ENCODE results near the gene DHRSX. TPM values are rescaled to one million over a fixed set of nuclear protein-coding genes. Genes with fewer than 3 reads are reported as not detected.

Gene DHRSX
- total RNA-seq, 1 donor from 2014 or later: 30.4 TPM

DNA sequence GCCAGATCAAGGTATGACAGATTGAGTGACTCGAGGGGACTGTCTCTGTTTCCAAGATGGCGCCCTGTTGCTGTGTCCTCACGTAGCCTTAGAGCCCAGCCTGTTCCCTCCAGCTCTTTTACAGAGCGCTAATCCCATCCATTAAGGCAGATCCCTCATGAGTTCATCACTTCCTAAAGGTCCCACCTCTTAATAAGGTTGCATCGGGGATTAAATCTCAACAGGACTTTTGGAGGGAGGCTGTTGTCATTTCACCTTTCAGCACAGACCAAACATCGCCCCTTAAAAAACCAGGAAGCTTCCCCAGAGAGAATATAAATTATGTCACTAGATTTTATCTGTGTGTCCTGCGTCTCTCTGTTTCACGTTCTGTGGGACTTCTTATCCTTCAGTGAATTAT, 32.6 kb upstream of the DHRSX start:
- Mint-ChIP-seq H3K9me3 (ENCODE audit: unreplicated experiment) (no peaks in the 10 kb centered on the region), H3K27ac (ENCODE audit: unreplicated experiment) (no peak overlapping the region), H3K27me3 (ENCODE audit: low read depth, unreplicated experiment) (no peaks in the 10 kb centered on the region), H3K4me3 (ENCODE audit: unreplicated experiment) (no peak overlapping the region), H3K36me3 (ENCODE audit: low read depth, unreplicated experiment) (no peaks in the 10 kb centered on the region), H3K4me1 (ENCODE audit: low read depth, unreplicated experiment) (peaks cover 6% of the 10 kb centered on the region)
- TF ChIP-seq, protein P1, sequence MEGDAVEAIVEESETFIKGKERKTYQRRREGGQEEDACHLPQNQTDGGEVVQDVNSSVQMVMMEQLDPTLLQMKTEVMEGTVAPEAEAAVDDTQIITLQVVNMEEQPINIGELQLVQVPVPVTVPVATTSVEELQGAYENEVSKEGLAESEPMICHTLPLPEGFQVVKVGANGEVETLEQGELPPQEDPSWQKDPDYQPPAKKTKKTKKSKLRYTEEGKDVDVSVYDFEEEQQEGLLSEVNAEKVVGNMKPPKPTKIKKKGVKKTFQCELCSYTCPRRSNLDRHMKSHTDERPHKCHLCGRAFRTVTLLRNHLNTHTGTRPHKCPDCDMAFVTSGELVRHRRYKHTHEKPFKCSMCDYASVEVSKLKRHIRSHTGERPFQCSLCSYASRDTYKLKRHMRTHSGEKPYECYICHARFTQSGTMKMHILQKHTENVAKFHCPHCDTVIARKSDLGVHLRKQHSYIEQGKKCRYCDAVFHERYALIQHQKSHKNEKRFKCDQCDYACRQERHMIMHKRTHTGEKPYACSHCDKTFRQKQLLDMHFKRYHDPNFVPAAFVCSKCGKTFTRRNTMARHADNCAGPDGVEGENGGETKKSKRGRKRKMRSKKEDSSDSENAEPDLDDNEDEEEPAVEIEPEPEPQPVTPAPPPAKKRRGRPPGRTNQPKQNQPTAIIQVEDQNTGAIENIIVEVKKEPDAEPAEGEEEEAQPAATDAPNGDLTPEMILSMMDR (IDR thresholded peaks at IDR 0.05; ENCODE audit: insufficient read depth, low read depth, low read length): no peak
- TF ChIP-seq EZH2 (IDR thresholded peaks at IDR 0.05; ENCODE audit: insufficient read depth, low read length): no peak
- Histone ChIP-seq H3K9ac (ENCODE audit: low read length) (no peak overlapping the region), H3K4me2 (ENCODE audit: low read length) (no peak overlapping the region), H3K36me3 (ENCODE audit: insufficient read depth, low read length) (no peaks in the 10 kb centered on the region), H3K27ac (ENCODE audit: low read depth, low read length) (no peak overlapping the region), H3K4me3 (ENCODE audit: insufficient read depth, low read depth, low read length) (no peak overlapping the region), H3K9me3 (ENCODE audit: insufficient read depth, low read depth, low read length) (no peaks in the 10 kb centered on the region), H2AFZ (ENCODE audit: low read depth, low read length) (no peak overlapping the region), H3K79me2 (ENCODE audit: insufficient read depth, low read length) (no peaks in the 10 kb centered on the region), H3K27me3 (ENCODE audit: insufficient read depth, low read length) (peaks cover 8% of the 10 kb centered on the region), H3K4me1 (ENCODE audit: insufficient read depth, low read length) (no peaks in the 10 kb centered on the region), H4K20me1 (ENCODE audit: insufficient read depth, low read length) (no peaks in the 10 kb centered on the region)
- DNase-seq (ENCODE audit: low read depth) (no peak), FAIRE-seq (no peak)

DNA sequence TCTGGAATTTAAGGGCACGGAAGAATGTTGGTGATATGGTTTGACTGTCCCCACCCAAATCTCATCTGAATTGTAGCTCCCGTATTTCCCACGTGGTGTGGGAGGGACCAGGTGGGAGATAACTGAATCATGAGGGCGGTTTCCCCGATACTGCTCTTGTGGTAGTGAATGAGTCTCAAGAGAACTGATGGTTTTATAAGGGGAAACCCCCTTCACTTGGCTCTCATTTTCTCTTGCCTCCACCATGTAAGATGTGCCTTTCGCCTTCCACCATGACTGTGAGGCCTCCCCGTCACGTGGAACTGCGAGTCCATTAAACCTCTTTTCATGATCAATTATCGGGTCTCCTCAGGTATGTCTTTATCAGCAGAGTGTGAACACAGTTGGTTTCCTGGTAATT, 25.6 kb upstream of the DHRSX start:
- Histone ChIP-seq H3K9ac (ENCODE audit: low read length) (no peak overlapping the region), H3K4me3 (ENCODE audit: insufficient read depth, low read depth, low read length) (no peak overlapping the region), H3K27ac (ENCODE audit: low read depth, low read length) (no peak overlapping the region), H3K79me2 (ENCODE audit: insufficient read depth, low read length) (no peaks in the 10 kb centered on the region), H3K27me3 (ENCODE audit: insufficient read depth, low read length) (peaks cover 4% of the 10 kb centered on the region), H3K36me3 (ENCODE audit: insufficient read depth, low read length) (no peaks in the 10 kb centered on the region), H3K9me3 (ENCODE audit: insufficient read depth, low read depth, low read length) (no peaks in the 10 kb centered on the region), H3K4me2 (ENCODE audit: low read length) (no peak overlapping the region), H2AFZ (ENCODE audit: low read depth, low read length) (no peak overlapping the region), H4K20me1 (ENCODE audit: insufficient read depth, low read length) (no peaks in the 10 kb centered on the region), H3K4me1 (ENCODE audit: insufficient read depth, low read length) (no peaks in the 10 kb centered on the region)
- Mint-ChIP-seq H3K27me3 (ENCODE audit: low read depth, unreplicated experiment) (peaks cover 2% of the 10 kb centered on the region), H3K4me1 (ENCODE audit: low read depth, unreplicated experiment) (no peaks in the 10 kb centered on the region), H3K9me3 (ENCODE audit: unreplicated experiment) (no peaks in the 10 kb centered on the region), H3K36me3 (ENCODE audit: low read depth, unreplicated experiment) (no peaks in the 10 kb centered on the region), H3K4me3 (ENCODE audit: unreplicated experiment) (no peak overlapping the region), H3K27ac (ENCODE audit: unreplicated experiment) (no peak overlapping the region)
- no peak for FAIRE-seq
- TF ChIP-seq, protein P1 (IDR thresholded peaks at IDR 0.05; ENCODE audit: insufficient read depth, low read depth, low read length): no peak
- TF ChIP-seq EZH2 (IDR thresholded peaks at IDR 0.05; ENCODE audit: insufficient read depth, low read length): no peak
- no peak for DNase-seq (ENCODE audit: low read depth)

DNA sequence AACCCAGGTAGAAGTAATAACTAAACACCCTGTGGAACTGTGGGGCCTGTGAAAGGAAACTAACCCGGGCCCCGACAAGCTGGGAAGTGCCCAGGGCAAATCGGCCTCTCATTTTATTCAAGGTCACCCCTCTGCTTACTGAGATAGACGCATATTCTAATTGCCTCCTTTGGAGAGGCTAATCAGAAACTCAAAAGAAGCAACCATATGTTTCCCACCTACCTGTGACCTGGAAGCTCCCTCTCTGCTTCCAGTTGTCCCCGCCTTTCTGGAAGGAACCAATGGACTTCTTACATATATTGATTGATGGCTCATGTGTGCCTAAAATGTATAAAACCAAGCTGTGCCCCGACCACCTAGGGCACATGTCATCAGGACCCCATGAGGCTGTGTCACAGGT, 23.1 kb upstream of the DHRSX start:
- Mint-ChIP-seq H3K4me3 (ENCODE audit: unreplicated experiment) (no peak overlapping the region), H3K4me1 (ENCODE audit: low read depth, unreplicated experiment) (no peaks in the 10 kb centered on the region), H3K27me3 (ENCODE audit: low read depth, unreplicated experiment) (peaks cover 2% of the 10 kb centered on the region), H3K27ac (ENCODE audit: unreplicated experiment) (no peak overlapping the region), H3K36me3 (ENCODE audit: low read depth, unreplicated experiment) (no peaks in the 10 kb centered on the region), H3K9me3 (ENCODE audit: unreplicated experiment) (no peaks in the 10 kb centered on the region)
- no peak overlapping the region for H3K27ac ChIP-seq (ENCODE audit: low read depth, low read length)
- no peaks in the 10 kb centered on the region for H3K79me2 ChIP-seq (ENCODE audit: insufficient read depth, low read length)
- no peak overlapping the region for H2AFZ ChIP-seq (ENCODE audit: low read depth, low read length)
- H3K9ac ChIP-seq (ENCODE audit: low read length): no peak overlapping the region
- no peak overlapping the region for H3K4me2 ChIP-seq (ENCODE audit: low read length)
- H3K9me3 ChIP-seq (ENCODE audit: insufficient read depth, low read depth, low read length): no peaks in the 10 kb centered on the region
- H3K27me3 ChIP-seq (ENCODE audit: insufficient read depth, low read length): peaks cover 4% of the 10 kb centered on the region
- no peaks in the 10 kb centered on the region for H3K36me3 ChIP-seq (ENCODE audit: insufficient read depth, low read length)
- no peak for FAIRE-seq
- TF ChIP-seq EZH2 (IDR thresholded peaks at IDR 0.05; ENCODE audit: insufficient read depth, low read length): no peak
- TF ChIP-seq, protein P1 (IDR thresholded peaks at IDR 0.05; ENCODE audit: insufficient read depth, low read depth, low read length): no peak
- no peak overlapping the region for H3K4me3 ChIP-seq (ENCODE audit: insufficient read depth, low read depth, low read length)
- DNase-seq (ENCODE audit: low read depth): no peak
- no peaks in the 10 kb centered on the region for H3K4me1 ChIP-seq (ENCODE audit: insufficient read depth, low read length)
- no peaks in the 10 kb centered on the region for H4K20me1 ChIP-seq (ENCODE audit: insufficient read depth, low read length)
